NCI-H128 (cell line): ENCODE measurements around the gene GALNT5.
"Not testable (repeated sequence)": the region's sequence is repeated elsewhere in the genome, so short reads cannot be mapped to it uniquely, and the experiment has no call there.

ENCODE experiments used
- DNase-seq: peaks from one replicate; lab custom pipeline; 2025; ENCODE audit not compliant: unreplicated experiment; lab: John Stamatoyannopoulos, UW

The GALNT5 gene, protein sequence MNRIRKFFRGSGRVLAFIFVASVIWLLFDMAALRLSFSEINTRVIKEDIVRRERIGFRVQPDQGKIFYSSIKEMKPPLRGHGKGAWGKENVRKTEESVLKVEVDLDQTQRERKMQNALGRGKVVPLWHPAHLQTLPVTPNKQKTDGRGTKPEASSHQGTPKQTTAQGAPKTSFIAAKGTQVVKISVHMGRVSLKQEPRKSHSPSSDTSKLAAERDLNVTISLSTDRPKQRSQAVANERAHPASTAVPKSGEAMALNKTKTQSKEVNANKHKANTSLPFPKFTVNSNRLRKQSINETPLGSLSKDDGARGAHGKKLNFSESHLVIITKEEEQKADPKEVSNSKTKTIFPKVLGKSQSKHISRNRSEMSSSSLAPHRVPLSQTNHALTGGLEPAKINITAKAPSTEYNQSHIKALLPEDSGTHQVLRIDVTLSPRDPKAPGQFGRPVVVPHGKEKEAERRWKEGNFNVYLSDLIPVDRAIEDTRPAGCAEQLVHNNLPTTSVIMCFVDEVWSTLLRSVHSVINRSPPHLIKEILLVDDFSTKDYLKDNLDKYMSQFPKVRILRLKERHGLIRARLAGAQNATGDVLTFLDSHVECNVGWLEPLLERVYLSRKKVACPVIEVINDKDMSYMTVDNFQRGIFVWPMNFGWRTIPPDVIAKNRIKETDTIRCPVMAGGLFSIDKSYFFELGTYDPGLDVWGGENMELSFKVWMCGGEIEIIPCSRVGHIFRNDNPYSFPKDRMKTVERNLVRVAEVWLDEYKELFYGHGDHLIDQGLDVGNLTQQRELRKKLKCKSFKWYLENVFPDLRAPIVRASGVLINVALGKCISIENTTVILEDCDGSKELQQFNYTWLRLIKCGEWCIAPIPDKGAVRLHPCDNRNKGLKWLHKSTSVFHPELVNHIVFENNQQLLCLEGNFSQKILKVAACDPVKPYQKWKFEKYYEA

DNA sequence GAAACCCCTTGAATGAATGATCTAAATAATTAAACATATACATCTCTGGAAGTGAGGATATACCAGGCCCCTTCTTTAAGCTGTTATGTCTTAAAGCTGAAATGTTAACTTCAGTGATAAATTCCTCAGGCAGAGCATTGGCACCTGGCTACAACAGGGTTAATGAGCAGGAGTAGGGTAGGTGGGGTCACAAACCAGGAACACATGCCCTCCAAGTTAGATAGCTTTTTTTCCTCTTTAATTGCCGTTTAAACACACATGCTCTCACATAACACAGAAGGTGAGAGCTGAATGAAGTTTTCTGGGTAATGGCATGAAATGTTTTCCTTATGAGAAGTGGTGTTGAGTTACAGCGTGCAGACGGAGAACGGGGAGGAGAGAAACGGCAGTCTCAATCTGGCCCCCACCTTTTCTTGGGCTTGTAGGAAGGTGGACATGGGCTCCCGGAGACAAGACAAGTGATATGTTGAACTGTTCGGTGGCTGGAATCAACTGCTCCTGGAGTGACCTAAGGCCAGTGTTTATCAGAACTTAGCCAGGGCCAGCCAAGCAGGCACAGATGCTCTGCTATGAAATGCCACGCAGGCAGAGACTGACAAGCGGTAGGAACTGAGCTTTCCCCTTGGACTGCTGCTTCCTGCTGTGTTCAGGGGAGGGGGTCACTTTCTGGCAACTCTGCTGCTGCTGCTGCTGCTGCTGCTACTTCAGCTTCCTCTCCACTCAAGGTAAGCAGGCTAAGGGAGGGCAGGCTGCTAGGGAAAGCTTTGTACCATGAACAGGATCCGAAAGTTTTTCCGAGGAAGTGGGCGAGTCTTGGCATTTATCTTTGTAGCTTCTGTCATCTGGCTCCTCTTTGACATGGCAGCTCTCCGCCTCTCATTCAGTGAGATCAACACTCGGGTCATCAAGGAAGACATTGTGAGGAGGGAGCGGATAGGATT lies at the start of gene GALNT5:
TSS of gene GALNT5 (plus strand) at position 394 of the 941 bp plus-strand sequence. CDS start at position 772, 378 bp downstream.
- no peak for DNase-seq

- DNase-seq: no peak
These were observed 41.1 kb upstream of the GALNT5 start for GRCh38 chr2:157216286-157216965.

DNA sequence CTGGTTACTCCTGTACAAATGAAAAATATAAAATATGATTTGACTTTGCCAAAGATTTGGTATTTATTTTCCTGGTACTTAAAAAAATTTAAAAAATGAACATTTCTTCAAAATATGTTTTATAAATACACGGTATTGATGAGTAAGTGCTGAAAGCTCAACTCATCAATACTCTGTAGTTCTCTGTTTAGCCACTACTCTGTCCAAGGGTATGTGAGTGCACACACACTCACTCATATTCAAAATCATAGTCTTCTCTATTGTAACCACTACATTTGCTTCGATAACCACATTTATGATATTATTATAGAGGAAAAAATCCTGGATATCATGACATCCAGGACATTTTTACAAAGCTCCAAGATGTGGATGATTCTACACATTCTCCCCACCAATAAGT lies 40.1 kb upstream of the GALNT5 start:
- no peak for DNase-seq

DNA sequence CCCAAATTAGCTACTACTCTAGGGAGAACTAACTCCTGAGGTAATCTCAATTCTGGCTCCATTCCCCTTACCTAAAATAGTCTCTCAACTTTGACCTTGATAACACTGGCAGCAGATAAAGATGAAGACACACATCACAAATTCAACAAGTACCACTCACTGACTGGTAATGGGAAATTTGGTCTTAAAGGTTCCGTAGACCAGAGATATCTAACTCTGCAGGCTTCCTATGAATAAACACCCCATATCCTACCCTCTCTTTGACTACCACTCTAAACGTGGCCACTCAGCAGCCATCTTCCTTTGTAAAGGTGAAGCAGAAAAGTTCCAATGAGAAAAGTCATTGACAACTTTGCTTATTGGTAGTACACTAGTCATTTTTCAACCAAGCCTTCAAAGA lies 38.6 kb upstream of the GALNT5 start:
- no peak for DNase-seq

GRCh38 chr2:157220502-157220901 lies 37.0 kb upstream of the GALNT5 start:
- no peak for DNase-seq

DNA sequence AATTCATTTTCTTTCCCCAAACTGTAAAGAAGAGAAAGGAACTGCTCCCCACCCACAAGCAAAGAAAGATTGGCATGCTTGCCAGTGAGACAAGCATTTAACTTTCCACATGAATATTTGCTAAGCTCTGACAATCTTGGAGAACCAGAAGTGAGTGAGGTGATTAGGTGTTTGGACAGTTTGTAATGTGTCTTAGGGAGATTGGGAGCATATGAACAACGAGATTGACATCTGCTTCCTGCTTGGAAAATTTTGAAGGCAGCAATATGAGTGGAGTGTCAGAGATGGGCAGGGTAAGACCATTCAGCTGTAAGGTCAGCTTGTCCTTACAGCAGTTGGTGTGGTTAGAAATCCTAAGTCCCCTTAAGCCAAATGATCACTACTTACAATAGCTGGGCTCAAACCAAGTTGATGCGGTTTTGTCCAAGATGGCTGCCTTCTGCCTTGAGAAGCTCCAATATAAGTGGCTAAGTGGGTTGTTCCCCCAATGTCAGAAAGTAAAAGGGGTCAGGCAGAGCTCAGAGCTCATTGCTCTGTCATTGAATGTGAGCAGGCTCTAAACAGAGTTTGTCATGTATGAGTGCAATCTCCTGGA lies 36.0 kb upstream of the GALNT5 start:
- no peak for DNase-seq

GRCh38 chr2:157223624-157224205 lies 33.8 kb upstream of the GALNT5 start:
- no peak for DNase-seq

DNA sequence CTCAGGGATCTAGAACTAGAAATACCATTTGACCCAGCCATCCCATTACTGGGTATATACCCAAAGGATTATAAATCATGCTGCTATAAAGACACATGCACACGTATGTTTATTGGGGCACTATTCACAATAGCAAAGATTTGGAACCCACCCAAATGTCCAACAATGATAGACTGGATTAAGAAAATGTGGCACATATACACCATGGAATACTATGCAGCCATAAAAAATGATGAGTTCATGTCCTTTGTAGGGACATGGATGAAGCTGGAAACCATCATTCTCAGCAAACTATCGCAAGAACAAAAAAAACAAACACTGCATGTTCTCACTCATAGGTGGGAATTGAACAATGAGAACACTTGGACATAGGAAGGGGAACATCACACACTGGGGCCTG lies 33.1 kb upstream of the GALNT5 start:
- not testable (repeated sequence) for DNase-seq

DNA sequence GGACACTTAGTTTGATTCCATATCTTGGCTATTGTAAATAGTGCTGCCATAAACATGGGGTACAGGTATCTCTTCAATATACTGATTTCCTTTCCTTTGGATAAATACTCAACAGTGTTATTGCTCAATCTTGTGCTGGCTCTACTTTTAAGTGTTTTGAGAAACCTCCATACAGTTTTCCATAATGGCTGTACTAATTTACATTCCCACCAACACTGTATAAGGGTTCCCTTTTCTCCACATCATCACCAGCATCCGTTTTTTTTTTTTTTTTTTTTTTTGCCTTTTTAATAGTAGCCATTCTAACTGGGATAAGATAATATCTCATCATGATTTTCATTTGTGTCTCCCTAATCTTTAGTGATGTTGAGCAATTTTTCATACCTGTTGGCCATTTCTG lies 29.9 kb upstream of the GALNT5 start:
- no peak for DNase-seq

DNA sequence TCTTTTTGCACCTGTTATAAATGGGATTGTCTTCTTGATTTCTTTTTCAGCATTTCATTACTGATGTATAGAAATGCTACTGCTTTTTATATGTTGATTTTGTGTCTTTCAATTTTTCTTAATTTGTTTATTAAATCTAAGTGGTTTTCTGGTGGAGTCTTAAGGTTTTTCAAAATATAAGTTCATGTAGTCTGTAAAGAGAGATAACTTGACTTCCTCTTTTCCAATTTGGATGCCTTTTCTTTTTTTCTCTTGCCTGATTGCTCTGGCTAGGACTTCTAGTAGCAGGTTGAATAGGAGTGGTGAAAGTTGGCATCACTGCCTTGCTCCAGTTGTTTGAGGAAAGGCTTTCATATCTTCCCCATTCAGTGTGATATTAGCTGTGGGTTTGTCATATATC lies 28.6 kb upstream of the GALNT5 start:
- no peak for DNase-seq

DNA sequence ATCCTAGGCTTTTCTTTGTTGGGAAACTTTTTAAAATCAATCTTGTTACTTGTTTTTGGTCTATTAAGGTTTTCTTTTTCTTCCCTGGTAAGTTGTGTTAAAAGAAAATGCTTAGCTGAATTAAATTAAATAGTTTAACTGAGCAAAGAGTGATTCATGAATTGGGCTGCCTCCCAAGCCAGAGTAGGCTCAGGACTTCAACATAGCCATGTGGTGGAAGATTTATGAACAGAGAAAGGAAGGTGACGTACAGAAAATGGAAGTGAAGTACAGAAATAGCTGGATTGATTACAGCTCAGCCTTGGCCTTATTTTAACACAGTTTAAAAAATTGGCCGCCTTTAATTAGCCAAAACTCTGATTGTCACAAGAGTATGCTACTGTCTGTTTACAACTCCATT lies 27.9 kb upstream of the GALNT5 start:
- no peak for DNase-seq

- no peak for DNase-seq
These were observed 26.0 kb upstream of the GALNT5 start for GRCh38 chr2:157231476-157231875.

DNA sequence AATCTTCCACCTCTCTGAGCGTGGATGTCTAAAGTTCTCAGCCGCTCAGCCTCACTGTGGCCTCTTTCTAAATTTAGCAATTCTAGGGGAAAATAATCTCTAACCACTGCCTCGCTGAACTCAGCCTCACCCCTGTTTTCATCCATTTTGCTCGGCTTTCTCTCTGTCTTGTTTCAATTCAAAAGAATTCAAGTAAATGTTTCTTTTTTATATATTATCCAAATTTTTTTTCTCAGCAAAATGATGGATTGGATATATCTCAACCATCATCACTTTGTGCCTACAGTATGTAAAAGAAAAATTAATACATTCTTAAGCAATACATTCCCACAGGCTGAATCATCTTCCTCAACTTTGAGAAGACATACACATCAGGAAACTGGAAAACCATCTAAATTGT lies 24.0 kb upstream of the GALNT5 start:
- no peak for DNase-seq

GRCh38 chr2:157236404-157236803 lies 21.1 kb upstream of the GALNT5 start:
- no peak for DNase-seq

DNA sequence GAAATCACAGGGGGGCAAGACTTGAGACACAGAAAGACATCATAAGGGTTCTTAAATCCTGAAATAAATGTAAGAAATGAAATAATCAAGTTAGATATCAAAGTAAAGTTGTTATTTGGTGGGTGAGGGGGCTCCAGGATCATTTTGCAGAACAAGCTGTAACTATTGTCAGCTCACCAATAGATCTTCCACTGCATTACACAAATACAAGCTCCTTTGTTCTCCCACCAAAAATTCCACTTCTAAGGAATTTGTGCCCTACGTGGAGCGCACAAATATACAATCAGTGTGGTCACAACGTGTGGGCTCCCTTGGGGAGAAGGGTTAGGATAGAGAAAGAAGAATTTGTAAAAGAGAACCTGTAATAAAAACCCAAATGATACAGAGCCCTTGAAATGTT lies 19.2 kb upstream of the GALNT5 start:
- DNase-seq: no peak

DNA sequence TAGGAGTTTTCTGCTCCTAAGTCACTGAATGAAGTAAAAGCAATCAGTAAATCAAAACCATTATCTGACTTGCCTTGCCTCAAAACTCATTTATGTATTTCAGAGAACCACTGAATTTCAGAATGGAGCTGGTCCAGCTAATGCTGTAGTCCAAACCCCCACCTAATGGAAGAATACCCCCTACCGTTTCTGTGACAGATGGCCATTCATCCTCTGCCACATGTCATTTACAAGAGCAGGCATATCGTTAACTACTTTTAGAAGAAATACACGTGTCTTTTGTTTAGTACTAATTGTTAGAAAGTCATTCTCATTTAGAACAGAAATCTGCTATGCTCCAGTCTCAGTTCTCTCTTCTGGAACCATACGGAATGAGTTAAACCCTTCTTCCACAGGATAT lies 12.8 kb upstream of the GALNT5 start:
- no peak for DNase-seq

DNA sequence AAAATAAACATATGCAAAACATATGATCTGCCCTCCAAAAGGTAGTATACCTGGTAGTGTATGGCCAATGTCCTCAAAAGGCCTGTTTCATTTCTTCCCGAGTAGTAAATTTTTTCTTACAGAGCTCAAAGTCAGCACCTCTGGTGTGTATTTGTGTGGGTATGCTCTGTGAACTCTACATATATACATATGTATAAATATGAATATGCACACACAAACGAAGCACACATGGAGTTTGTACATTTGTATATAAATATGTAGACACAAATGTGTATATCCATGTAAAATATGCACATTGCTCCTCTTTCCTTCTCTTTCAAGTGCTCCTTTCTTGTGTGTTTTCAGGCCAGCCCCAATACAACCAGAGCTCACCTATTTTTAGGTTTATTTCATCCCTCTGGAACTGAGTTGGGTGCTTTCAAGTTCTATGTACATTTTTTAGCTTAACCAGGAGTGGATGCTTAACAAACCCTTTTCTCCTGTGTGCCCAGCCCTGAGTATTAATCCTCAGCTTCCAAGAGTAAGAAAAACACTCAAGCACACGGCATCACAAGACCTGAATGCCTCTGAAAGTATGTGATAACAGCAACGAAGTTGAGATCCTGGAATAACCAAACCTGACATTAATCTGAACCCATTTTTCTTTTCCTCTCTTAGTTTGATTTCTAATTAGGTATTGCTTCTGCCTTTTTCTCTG lies 12.2 kb upstream of the GALNT5 start:
- no peak for DNase-seq

GRCh38 chr2:157245846-157246764 lies 11.4 kb upstream of the GALNT5 start:
- DNase-seq: no peak
